Adrenal gland (tissue), 5 donors: ENCODE measurements around the gene SPRYD4.
A peak's percentile ranks its signal among the peaks of the same experiment; 100 is the strongest.

Experiments used
- POLR2A ChIP-seq, 2 donors: fragments of 450-650 bp; IDR thresholded peaks; one replicate each; pipeline ENCODE4 v1.6.1; 2017; ENCODE audit warnings: antibody characterized with exemption in 2 of 2, mild to moderate bottlenecking in 2 of 2, moderate library complexity in 1 of 2
- TF ChIP-seq, protein P1 (sequence below), 6 experiments: fragments of 450-650 bp in 4 of 6; fragments of 200-600 bp in 2 of 6; sonication (generic) in 1 of 6; IDR thresholded peaks; 1 replicate in 5 of 6; 2 replicates in 1 of 6; pipeline versions ENCODE4 v1.5.1 to v1.8.0; 2016 to 2021; ENCODE audit warnings: antibody characterized with exemption in 6 of 6, mild to moderate bottlenecking in 2 of 6, moderate library complexity in 1 of 6
- donor health status: DM: no; HTN: no; CAD: no.

DNA sequence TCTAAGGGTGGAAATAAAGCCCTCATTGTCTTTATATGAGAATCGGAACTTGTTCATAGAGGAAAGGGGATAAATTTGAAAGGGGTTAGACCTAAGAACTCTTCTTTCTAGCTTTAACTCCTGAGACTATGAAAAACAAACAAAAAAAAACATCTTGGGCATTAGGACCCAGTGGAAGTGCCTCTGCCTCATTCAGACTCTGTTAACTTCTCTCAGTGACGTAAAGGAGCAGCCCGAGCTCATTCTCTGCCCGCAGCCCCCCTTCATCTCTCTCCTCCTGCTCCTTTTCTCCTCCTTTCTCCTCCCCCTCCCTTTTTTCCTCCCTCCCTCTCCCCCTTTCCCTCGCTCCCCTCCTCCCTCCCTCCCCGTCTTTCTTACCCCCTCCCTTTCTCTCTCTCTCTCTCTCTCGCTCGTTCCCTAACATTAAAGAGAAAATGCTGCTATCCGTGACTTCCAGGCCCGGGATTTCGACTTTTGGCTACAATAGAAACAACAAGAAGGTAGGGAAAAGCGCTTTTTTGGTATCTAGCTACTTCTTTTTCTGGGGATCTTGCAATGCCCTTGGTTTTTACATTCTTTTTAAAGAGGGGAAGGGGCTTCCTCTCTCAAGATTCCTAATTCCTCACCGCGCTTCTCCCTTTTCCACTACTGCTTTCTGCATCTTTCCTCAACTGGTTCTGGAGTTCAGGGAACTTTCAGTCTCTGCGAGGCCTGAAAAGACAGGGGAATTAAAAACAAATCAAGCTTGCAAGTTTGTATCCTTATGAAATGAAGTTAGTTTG is 53.4 kb downstream of the SPRYD4 start, which contains the start of gene RBMS2:
- TF ChIP-seq, protein P1, sequence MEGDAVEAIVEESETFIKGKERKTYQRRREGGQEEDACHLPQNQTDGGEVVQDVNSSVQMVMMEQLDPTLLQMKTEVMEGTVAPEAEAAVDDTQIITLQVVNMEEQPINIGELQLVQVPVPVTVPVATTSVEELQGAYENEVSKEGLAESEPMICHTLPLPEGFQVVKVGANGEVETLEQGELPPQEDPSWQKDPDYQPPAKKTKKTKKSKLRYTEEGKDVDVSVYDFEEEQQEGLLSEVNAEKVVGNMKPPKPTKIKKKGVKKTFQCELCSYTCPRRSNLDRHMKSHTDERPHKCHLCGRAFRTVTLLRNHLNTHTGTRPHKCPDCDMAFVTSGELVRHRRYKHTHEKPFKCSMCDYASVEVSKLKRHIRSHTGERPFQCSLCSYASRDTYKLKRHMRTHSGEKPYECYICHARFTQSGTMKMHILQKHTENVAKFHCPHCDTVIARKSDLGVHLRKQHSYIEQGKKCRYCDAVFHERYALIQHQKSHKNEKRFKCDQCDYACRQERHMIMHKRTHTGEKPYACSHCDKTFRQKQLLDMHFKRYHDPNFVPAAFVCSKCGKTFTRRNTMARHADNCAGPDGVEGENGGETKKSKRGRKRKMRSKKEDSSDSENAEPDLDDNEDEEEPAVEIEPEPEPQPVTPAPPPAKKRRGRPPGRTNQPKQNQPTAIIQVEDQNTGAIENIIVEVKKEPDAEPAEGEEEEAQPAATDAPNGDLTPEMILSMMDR (IDR thresholded peaks at IDR 0.05): no peak
- peak in 1 of 2 donors; percentile 52 for TF ChIP-seq POLR2A (IDR thresholded peaks at IDR 0.05)
